Gastrocnemius medialis (tissue), 4 donors: Measurements from ENCODE around the gene MLF1.

Source experiments
- POLR2A ChIP-seq, 2 donors: fragments of 450-650 bp; IDR thresholded peaks; one replicate each; pipeline ENCODE4 v1.6.1; 2017; ENCODE audit warnings: antibody characterized with exemption in 2 of 2, mild to moderate bottlenecking in 2 of 2, moderate library complexity in 2 of 2
- TF ChIP-seq, protein P1 (sequence below), 5 experiments: fragments of 450-650 bp in 3 of 5; fragments of 200-600 bp in 2 of 5; sonication (generic) in 2 of 5; IDR thresholded peaks in 4 of 5; conservative IDR thresholded peaks in 1 of 5; 1 replicate in 4 of 5; 2 replicates in 1 of 5; pipeline ENCODE4 v1.5.1; 2016 to 2019; ENCODE audit warnings: antibody characterized with exemption in 5 of 5, mild to moderate bottlenecking in 3 of 5, moderate library complexity in 3 of 5

- TF ChIP-seq, protein P1, sequence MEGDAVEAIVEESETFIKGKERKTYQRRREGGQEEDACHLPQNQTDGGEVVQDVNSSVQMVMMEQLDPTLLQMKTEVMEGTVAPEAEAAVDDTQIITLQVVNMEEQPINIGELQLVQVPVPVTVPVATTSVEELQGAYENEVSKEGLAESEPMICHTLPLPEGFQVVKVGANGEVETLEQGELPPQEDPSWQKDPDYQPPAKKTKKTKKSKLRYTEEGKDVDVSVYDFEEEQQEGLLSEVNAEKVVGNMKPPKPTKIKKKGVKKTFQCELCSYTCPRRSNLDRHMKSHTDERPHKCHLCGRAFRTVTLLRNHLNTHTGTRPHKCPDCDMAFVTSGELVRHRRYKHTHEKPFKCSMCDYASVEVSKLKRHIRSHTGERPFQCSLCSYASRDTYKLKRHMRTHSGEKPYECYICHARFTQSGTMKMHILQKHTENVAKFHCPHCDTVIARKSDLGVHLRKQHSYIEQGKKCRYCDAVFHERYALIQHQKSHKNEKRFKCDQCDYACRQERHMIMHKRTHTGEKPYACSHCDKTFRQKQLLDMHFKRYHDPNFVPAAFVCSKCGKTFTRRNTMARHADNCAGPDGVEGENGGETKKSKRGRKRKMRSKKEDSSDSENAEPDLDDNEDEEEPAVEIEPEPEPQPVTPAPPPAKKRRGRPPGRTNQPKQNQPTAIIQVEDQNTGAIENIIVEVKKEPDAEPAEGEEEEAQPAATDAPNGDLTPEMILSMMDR (IDR thresholded peaks at IDR 0.05 in 4 of 5, conservative IDR thresholded peaks at IDR 0.05 in 1 of 5) = no peak
- no peak for TF ChIP-seq POLR2A (IDR thresholded peaks at IDR 0.05)
Measured at GRCh38 chr3:158562674-158563073, 8.3 kb upstream of the MLF1 start.
